ENCODE data around the gene ATXN1. TPM values are rescaled to one million over a fixed set of nuclear protein-coding genes. Genes with fewer than 3 reads are reported as not detected.

The ATXN1 gene
- total RNA-seq, 1 donor from 2014 or later = 59.8 TPM

GRCh38 chr6:16753341-16753740 is 7.9 kb downstream of the ATXN1 start:
- Mint-ChIP-seq H3K27me3 (no peaks in the 10 kb centered on the region), H3K9me3 (no peaks in the 10 kb centered on the region), H3K27ac (no peak overlapping the region), H3K4me3 (no peak overlapping the region), H3K36me3 (ENCODE audit: low read depth) (peaks cover 20% of the 10 kb centered on the region), H3K4me1 (peaks cover 13% of the 10 kb centered on the region)
- ChIA-PET CTCF (no interaction called here), POLR2A (no interaction called here)
- intact Hi-C loops (cut with micrococcal nuclease) = no loop called here
- no peak for ATAC-seq (ENCODE audit: low read depth)
- DNase-seq = no peak
- TF ChIP-seq CTCF (IDR thresholded peaks at IDR 0.05) = no peak

- ChIA-PET POLR2A (no interaction called here), CTCF (no interaction called here)
These were observed 8.9 kb downstream of the ATXN1 start for GRCh38 chr6:16752206-16752866.

GRCh38 chr6:16751251-16751946 is 9.9 kb downstream of the ATXN1 start:
- intact Hi-C loops (cut with micrococcal nuclease) = no loop called here
- Mint-ChIP-seq H3K36me3 (ENCODE audit: low read depth) (peaks cover 22% of the 10 kb centered on the region), H3K27ac (no peak overlapping the region), H3K4me3 (no peak overlapping the region), H3K9me3 (no peaks in the 10 kb centered on the region), H3K4me1 (peaks cover 3% of the 10 kb centered on the region), H3K27me3 (no peaks in the 10 kb centered on the region)
- no peak for DNase-seq
- ChIA-PET CTCF (no interaction called here), POLR2A (no interaction called here)
- TF ChIP-seq CTCF (IDR thresholded peaks at IDR 0.05) = no peak
- ATAC-seq (ENCODE audit: low read depth) = no peak

More at GRCh38 chr6:16752206-16752866, 8.9 kb downstream of the ATXN1 start:
- Mint-ChIP-seq H3K4me1 (peaks cover 6% of the 10 kb centered on the region), H3K9me3 (no peaks in the 10 kb centered on the region), H3K4me3 (no peak overlapping the region), H3K27ac (no peak overlapping the region), H3K27me3 (no peaks in the 10 kb centered on the region), H3K36me3 (ENCODE audit: low read depth) (peaks cover 19% of the 10 kb centered on the region)
- DNase-seq (no peak), ATAC-seq (ENCODE audit: low read depth) (no peak)
- intact Hi-C loops (cut with micrococcal nuclease) = no loop called here
- TF ChIP-seq CTCF (IDR thresholded peaks at IDR 0.05) = no peak

GRCh38 chr6:16750566-16750965 is 10.7 kb downstream of the ATXN1 start:
- intact Hi-C loops (cut with micrococcal nuclease) = no loop called here
- no peak for DNase-seq
- Mint-ChIP-seq H3K27ac (no peak overlapping the region), H3K4me1 (peaks cover under 1% of the 10 kb centered on the region), H3K9me3 (no peaks in the 10 kb centered on the region), H3K36me3 (ENCODE audit: low read depth) (peaks cover 22% of the 10 kb centered on the region), H3K4me3 (no peak overlapping the region), H3K27me3 (no peaks in the 10 kb centered on the region)
- CTCF ChIA-PET = no interaction called here
- ATAC-seq (ENCODE audit: low read depth) = no peak
- no peak for TF ChIP-seq CTCF (IDR thresholded peaks at IDR 0.05)
- POLR2A ChIA-PET = interaction anchor here (0.6 to 1.1 kb wide), 2 partner anchors 10 to 12 kb away, joined by 3 to 9 read pairs; no protein-coding TSS in a partner anchor

Data from activated B cell treated with CpG ODN at 0.5 μM for 24 hours (primary cell).